NCI-H1092 treated with DMSO at 0.1 percent for 48 hours (cell line): ENCODE results near the gene MAPKAP1.

Experiments used
- DNase-seq: peaks from one replicate; lab custom pipeline; 2025; lab: John Stamatoyannopoulos, UW

Gene MAPKAP1

DNA sequence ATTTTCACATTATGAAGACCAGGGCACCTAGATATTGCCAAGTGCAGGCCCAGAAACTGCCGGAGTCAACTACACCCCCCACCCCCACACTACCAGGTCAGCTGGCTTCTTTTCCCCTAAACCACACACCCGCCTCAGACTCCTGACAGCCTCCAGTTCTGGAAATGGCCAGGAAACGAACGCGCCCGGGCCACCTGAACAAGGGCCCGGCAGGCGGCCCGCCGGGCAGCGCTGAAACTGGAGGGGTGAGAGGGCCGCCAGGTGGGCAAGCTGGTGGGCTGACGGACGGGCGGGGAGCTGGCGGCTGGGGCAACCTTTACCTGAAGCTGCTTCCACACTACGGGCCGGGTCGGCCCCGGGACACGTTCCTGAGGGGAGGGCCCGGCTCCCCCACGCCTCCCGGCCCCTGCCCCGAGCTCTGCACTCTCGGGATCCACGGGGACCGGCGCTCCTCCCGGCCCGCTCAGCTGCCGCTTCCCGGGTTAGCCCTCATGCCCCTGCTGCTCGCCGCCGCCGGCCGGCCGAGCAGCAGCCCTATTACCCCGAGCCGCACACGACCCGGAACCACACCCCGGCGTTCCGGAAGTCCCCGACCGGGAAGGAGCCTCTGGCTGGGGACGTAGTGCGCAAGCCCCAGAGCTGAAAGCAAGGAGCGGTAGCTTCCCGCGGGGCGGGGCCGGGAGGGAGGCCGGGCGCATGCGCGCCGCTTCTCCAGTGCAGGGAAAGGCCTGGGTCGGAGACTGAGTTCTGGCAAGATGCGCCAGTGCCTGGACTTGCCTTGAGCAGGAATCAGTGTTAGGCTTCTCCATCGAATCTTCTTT is at the start of gene MAPKAP1:
Gene MAPKAP1, minus strand, starts transcription at position 558 of the 821 bp plus-strand sequence. CDS start 34,634 bp downstream, outside the sequence.
- DNase-seq = peak; percentile 96

DNA sequence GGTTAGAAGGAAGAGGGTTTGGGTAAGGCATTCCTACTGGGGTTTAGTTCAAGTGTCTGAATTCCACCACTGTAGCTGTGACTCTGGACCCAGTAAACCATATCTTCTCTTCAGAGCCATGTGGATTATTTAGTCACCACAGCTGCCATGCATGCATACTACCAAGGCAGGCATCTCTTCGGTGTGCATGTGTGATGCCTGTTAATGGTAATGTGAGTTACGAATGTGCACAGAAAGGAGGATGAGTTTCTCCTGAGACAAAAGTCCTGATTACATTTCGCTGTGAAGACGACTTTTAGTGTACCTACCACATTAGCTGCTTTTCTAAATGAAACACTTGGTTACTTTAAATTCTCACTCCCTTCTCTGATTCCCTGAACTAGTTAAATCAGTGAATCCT is 49.5 kb upstream of the MAPKAP1 start:
- no peak for DNase-seq

DNA sequence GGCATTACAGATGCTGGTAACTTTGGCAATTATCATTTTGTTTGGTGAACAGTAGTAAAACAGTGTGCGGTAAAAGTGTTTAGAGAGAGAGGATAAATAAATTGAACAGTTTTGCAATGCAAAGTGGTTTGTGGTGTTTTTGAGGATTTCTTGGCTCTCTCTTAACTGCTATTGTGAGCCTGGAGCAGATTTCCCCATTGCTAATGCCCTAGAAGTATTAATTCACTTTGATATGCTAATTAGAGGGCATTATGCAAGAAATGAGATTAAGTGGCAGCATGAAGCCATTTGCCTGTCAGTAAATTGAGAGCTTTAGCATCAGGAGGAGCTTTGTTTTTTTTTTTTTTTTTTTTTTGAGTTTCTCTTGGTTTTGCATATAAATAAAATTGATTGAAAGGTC is 48.3 kb upstream of the MAPKAP1 start:
- DNase-seq = no peak

DNA sequence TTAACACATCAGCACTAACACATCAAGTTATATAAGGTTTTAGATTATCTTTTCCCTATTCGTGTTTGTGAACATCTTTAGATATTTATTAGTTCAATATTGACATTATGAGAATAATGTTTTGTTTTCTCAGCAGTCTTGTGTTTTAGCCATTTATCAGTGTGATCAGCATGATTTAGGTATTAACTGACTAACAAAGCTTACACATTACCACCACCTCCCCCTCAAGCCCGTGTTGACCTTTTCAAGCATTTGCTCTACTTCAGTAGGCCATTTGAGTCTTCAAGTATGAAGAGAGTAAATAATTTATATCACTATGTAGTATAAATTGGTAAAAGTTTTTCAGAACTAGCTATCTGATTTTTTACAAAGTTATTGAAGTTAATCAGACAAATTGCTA is 47.1 kb upstream of the MAPKAP1 start:
- no peak for DNase-seq

DNA sequence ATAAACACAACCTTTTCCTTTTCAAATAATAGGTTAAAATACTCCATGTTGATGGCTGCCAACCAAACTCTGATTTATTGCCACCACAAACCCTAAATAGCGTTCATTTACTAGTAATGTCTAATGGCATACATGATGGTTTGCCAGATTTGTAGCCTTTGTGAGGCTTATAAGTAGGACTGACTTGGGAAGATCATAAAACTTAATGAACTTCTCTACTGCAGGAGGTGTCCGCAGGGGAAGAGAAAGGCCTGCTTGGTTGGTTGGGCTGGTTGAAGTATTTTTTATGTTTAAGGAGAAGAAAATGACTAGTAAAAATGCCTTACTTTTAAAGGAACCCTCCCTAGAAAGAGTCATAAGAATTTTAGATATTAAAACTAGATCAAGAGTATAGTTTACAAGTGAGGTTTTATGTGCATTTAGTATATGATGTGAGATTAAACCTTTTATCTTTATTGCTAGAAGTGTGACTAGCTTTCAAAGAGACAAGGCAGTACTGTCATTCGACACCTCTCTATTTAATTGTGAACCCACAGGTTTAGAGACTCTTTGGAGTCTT is 45.1 kb upstream of the MAPKAP1 start:
- peak; percentile 45 for DNase-seq

DNA sequence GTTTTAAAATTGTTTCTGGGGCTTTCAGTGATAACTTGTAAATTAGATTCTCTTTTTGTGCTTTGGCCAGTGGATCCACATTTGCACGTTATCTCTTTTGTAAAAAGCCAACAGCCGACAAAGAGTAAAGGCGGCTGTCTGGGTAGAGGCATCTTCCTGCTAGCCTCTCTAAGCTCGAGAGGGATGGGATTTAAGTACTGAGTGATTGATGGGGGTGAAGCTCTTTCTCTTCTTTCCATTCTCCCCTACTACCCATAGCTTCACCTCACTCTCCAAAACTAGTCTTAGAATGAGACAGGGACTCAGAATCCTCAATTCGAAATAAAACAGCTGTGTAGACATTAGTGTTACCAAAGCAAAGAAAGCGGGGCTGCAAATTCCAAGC is 43.6 kb upstream of the MAPKAP1 start:
- peak; percentile 60 for DNase-seq

DNA sequence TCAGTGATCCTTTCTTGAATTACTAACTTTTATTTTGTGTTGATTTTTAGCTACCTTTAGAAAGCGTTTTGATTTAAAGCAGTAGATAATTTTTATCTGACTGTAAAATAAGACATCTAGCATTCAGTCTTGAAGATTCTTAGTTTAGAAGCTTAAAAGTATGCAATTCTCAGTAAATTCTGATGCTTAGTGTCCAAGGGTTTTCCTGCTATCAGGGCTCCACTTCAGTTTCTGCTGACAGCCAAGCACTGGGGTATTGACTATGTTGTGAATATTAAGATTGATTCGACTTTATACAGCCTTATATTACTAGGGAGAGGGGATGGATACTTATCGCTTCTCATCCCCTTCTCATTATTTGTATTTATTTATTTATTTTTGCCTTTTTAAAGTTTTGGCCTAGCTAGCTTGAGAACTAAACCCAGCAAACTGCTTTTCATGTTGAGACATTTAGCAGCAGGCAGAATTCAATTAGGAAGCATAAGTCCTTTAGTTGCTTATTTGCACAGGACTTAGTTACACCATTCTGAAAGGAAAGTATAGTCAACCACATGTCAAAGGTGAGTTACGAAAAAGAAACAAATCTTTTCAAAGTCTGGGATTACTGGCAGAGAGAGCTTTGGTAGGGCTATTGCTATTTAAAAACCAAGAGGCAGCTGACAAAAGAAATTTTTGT is 43.1 kb upstream of the MAPKAP1 start:
- peak; percentile 63 for DNase-seq

DNA sequence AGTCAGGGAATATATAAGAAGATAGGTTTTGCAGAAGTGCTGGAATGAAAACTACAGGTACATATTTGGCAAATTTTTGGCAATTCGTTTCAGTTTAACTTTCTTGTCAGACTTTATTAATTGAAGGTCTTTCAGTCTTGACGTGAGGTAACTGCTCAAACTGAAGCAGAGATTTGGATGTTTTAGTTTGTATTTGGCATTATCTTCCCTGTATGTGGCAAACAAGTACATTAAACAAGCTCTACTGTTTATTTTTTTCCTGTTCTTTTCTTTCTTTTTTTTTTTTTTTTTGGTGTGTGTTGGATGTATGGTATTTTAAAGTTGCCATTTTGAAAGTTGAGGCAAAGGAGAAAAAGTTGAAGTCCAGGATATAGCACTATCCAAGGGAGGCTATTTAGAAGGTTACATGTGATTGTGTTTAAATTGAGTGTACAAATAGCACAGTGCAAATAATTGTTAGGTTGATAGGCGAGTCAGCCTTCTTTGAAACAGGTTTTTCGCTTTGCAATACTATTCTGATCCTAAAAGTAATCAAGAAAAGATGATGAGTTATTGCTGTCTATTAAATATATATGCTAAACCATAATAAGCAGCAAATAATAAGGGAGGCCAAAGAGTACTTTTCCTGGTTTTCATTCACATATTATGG is 42.4 kb upstream of the MAPKAP1 start:
- DNase-seq = no peak

DNA sequence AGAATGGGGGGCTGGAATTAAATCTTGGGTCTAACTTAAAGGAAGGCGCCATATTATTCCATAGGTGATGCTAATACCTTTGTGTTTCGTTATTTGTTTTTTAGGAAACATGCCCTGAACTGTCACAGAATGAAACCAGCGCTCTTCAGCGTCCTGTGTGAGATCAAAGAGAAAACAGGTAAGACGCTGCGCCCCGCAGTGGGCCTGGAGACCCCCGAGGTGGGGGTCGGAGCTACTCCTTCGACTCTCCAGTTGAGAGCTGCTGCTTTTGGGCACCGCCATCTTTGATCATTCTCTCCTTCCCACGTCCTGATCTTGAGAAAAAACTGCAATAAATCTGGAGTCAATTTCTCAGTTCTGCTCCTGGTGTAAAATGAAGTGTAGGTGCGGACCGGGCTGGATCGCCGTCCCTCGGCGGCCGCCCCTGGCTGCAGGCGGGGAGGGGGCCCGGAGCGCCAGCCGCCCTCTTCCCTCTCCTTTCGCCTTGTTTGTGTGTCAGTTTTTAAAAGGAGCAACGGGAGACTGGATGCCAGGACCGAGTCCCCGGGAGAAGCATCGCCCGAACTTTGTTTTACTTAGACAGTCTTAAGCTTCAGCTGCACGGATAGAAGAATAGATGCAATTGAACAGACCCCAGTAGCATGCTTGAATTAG is 41.6 kb upstream of the MAPKAP1 start:
- DNase-seq = peak; percentile 51

DNA sequence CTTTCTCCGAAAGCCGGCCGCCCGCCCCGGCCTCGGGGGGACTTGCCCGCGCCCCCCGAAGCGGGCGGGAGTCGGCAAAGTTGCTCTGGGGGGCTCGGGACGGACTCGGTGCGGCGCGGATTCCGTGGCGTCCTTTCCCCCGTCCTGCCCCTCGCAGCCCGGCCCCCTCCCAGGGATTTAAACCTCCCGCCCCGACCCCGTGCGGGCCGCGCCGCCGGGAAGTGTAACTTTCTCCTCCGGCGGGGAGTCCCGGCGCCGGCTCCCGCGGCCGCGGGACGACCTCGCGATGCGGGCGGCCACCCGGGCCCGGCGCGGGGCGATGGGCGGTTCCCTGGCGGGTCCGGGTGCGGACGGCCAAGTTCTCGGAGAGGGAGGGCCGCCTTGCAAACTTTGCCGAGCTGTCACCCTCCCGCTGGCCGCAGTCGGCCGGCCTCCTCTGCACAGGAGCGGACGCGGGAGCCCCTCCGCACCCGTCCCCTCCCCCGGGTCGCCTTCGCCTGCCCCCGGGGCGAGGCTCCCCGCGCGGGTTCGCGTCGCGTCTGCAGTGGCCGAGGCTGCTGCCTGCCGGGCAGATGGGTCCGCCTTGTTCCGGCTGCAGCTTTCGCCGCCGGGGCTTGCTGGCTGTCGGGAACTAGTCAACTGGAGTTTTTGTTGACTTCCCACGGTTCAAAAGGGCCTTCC is 40.9 kb upstream of the MAPKAP1 start:
- DNase-seq = no peak

DNA sequence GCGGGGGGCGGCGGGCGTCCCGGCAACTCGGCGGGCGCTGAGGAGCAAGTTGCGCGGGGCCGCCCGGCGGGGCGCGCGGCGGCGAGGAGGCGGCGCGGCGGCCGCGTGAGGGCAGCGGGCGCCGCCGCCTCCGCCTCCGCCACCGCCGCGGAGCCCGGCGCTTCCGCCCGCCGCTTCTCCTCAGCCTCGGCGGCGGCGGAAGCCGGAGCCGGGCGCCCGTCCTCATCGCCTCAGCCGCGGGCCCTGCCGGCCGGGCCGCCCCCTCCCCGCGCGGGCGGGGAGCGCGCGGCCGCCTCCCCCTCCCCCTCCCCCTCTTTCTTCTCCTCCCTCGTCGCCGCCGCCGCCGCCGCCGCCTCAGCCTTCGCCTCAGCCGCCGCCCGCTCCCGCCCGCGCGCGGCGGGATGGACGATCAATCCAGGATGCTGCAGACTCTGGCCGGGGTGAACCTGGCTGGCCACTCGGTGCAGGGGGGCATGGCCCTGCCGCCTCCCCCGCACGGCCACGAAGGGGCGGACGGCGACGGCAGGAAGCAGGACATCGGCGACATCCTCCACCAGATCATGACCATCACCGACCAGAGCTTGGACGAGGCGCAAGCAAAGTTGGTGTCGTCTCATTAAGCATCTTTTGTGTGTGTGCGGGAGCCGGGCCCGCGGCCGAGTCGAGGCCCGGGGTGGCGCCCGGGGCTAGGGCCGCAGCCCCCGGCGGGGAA is 40.2 kb upstream of the MAPKAP1 start, which contains the start of gene PBX3:
Gene PBX3, plus strand, starts transcription at position 321 of the 712 bp plus-strand sequence.
- peak; percentile 46 for DNase-seq

DNA sequence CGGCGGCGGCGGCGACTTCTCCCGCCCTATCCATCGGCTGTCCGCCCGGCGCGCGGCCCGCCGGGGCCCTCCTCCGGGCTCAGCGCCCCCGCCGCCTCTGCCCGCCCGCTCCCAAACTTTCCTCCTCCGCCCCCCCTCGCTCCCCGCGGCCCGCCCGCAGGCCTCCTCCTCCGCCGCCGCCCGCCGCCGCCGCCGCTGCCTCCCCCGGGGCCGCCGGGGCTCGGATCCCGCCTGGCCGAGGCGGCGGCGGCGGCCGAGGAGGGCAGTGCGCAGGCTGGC is 39.7 kb upstream of the MAPKAP1 start:
- no peak for DNase-seq

DNA sequence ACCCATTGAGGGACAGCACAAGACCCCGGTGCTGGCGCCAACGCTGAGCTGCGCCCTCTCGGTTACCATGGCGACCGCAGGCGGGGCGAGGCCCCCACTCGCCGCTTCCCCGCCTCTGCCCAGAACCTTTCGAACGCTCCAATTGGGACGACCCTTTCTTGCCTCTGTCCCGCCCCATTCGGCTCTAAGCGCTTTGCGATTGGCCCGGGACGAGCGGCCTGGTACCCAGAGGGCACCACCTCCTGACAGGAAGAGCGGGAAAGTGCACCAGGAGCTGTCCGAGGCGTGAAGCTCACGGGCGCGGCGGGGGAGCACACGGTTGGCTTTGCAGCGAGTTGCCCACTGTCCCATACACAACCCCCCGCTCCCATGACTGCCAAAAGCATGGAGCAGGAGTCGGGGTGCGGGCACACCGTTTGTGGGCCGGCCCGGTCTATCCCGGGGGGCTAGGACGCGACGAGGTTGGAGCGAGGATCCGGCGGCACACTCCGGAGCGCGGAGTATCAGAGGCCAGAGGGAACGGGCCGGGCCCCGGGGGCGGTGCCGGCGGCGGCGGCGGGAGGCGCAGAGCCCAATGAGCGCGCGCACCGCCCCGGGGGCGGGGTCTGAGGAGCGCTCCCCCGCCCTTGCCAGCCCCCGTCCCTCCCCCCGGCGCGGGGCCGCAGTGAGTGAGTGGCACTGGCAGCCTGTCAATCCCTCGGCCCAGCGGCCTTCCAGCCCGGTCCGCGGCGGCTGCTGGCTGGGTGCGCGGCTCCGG is 39.2 kb upstream of the MAPKAP1 start:
- DNase-seq = peak; percentile 94

DNA sequence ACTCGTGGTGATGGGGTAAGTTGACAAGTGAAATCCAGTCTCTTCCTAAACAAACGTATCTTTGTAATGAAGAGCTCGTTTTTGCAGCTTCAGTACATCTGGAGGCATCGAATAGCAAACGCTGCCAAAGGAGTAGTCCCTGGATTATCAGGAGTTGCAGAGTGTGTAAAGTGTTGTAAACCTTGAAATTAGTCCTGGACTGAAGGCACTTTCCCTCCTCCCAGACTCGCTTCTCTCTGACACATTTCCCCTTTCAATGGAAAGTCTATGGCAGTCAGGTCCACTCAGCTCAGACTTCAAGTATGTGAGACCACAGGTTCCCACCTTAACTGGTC is 38.6 kb upstream of the MAPKAP1 start:
- no peak for DNase-seq

DNA sequence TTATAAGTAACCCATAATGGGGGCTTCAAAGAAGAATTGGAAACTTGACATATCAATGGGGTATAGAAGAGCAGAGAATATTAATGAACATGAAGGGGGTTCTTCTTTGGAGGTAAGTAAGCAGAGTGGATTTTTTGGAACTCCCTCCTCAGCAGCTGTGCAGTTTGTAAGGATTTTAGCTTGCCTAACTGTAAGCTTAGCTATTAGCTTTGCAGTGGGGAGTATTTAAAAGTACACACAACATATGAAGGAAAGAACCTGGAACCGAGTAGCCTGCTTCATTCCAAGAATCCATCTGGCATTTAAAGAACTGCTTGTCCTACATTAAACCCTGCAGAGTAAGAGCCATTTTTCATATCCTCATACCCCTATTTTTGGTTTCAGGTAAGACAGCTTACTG is 38.0 kb upstream of the MAPKAP1 start:
- no peak for DNase-seq

DNA sequence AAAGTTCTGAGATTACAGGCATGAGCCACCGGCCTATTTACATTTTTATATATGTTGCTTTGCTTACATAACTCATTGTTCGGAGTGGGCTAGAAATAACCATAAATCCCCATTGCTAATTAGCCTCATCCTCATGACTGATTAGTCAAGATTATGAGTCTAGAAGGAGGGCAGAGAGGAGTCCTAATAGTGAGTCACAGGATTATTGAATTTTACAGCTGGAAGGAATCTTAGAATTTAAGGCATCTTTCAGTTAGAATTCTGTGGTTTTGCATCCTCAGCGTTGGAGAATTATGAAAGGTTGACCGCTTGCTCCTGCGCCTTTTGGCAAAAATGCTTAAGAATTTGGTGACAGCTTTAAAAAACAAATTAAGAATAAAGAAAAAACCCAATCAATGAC is 37.6 kb upstream of the MAPKAP1 start:
- no peak for DNase-seq

DNA sequence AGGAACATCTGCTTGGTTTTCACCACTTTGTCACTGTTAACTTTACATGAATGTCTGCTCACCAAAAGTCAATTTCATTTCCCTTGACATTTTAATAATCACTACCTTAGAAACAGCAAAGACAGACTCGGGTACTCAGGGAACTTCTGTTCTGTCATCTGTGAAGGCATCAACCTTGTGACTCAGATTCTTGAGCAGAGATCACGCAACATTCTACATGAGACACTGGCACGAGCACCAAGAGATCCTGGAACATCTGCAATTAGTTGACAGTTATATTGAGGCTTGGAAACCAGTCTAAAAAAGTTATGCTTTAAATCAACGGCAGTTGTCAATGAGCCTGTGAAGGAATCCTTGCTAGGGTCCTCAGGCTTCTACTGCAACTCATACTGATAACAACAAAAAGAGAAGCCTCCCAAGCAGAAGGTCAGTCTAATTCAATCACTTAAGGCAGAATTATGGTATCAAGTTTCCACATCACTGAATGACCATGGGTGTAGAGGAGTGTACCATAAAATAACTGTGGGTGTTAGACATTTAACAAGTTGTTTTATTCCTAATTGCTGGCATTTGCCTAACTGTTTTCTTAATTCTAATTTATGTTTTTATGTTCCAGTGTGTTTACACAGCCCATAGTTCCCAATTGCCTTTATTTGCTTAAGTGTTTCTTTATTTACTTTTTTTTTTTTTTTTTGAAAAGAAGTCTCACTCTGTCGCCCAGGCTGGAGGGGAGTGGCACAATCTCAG is 36.8 kb upstream of the MAPKAP1 start:
- DNase-seq = no peak

DNA sequence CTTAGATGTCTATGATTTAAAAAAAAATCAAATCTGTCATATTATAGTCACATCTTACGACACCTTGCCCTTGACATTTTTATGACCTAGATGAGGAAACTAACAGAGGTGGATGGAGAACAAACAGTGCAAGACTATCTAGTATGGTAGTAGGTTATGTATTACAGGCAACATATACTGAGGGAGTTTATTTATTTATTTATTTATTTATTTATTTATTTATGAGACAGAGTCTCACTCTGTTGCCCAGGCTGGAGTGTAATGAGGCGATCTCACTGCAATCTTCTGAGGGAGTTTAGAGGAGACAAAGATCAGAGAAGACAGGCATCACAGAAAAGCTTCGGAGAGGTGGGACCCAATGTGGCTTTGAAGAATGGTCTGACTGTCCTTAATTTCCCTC is 35.6 kb upstream of the MAPKAP1 start:
- no peak for DNase-seq

DNA sequence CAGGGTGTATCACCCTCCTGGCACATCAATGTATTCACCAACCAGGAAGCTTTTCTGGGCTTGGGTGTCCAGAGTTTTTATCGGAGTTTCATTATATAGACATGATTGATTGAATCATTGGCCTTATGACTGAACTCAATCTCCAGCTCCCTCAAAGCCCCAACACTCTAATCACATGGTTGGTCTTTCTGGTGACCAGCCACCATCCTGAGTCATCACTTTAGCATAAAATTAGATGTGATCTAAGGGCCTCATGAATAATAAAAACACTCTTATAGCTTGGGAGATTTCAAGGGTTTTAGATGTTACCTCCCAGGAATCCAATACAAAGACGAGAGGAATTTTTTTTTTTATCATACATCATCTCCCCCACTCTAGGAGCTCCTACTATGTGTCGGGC is 32.4 kb upstream of the MAPKAP1 start:
- no peak for DNase-seq

DNA sequence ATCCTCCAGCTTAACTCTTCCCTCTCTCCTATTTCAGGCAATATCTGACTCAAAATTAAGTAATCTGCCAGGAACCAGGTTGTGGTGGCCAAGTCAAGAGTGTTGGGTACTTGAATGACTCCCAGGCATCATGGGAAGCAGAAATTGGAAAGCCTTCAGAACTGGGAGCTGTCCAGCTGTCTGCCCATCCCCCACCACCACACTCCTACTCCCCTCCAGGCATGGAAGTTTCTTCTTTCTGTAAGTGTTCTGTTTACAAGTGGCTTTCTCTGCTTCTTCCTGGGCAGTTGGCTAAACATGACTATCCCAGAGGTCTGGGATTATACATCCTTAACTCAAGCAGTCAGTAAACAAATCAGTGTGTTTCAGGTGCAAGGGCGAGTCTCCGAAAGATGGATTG is 25.6 kb upstream of the MAPKAP1 start:
- DNase-seq = no peak
